ENCODE data around the gene MYO18B.

- no peak for TF ChIP-seq CTCF (IDR thresholded peaks at IDR 0.05)
- no peak for TF ChIP-seq POLR2A (IDR thresholded peaks at IDR 0.05; ENCODE audit: low read depth)
- TF ChIP-seq EP300 (IDR thresholded peaks at IDR 0.05), result no peak
- TF ChIP-seq POLR2AphosphoS5 (IDR thresholded peaks at IDR 0.05), result no peak
These were observed 134.9 kb downstream of the MYO18B start for GRCh38 chr22:25876871-25877270.

Measured in esophagus muscularis mucosa (tissue), 4 donors.